HG03354 (cell line): ENCODE measurements around the gene MID1.

Source experiments
- ATAC-seq: cut with Tn5 transposase; IDR thresholded peaks from one replicate; pipeline ENCODE4 v1.9.1; 2021; ENCODE audit warnings: mild to moderate bottlenecking; ENCODE audit not compliant: unreplicated experiment, poor library complexity, severe bottlenecking

Gene MID1

DNA sequence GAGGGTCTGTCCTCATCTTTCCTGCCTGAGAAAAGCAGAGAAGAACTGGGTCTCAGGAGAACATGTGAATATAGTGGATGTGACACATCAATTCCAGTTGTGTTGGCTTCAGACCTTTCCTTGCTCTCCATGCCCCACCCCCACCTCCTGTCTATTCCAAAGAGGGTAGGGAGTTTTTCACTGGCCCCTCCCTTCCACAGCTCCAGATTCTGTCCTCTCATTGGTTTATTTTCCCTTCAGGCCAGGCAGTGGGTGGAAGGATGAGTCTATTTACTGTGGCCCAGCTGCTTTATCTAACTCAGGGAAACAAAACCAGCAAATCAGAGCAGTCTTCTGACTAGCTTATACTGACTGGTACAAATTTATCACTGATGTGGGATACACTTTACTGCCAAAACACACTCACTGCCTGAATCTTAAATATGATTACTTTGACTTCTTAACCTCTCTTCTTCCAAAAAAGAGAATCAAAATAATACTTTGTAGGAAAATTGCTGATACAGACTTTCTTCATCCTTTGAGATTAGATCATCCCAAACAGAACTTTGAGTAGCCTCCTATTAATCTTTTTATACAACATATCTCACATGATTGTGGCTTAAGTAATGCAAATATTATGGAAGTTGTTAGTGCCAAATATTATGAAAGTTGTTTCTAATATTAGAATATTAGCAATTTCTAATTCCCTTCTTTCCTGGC is 221.2 kb downstream of the MID1 start:
- no peak for ATAC-seq

DNA sequence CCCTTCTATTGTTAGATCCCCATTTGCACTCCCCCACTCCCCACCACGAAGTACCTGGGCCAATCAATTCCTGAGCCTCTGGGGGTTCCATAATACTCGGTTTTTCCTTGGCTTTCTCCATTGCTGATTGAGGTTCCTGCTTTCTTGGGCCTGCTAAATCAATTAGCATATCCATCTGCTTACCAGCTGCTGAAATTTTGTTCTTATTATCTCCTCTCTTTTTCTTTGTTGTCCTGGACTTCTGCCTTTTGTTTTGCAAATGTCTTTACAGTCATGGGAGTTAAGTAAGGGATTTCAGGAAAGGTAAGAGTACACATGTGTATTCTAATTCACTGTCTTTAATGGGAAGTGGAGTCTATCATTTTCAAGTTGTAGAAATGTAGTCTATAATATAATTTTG is 222.2 kb downstream of the MID1 start:
- ATAC-seq, result no peak

DNA sequence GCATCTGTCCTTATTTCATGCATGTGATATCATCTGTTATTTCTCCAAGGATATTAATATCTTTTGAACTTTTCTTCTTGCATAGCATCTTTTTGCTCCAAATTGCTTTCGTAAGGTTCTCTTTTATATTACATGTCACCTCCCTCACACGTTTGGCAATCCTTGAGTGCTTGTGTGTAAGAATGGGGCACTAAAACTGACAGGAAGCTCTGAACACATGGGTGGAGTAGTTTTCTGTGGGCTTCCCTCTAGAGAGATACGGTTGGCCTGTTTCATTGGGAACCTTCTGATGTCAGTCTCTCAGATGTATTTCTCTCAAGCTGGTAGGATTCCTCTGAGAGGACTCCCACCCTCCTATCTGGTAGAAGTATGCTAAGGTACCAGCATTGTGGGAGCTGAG is 223.0 kb downstream of the MID1 start:
- no peak for ATAC-seq

DNA sequence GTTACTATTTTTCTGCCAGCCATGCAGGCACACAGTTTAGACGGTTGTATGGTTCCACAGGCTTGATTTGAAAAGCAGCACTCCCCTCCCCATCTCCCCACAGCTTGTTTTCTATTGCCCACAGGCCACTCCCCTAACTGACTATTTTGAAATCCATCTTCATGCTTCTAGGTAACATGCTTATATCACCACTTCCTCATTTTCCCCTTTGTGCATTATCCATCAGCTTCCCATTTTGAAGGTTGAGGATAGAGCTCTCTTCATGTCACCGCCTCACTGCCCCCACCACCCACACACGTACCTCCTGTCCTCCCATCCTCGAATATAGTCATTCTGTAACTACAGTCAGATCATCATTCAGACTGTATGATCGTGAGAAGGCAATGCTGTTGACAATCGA is 224.7 kb downstream of the MID1 start:
- no peak for ATAC-seq
